ENCODE data around the gene WDR89. TPM values are rescaled to one million over a fixed set of nuclear protein-coding genes. Genes with fewer than 3 reads are reported as not detected.

The WDR89 gene
- total and polyA plus RNA-seq, 2 experiments from 2014 or later: 21.5 to 31.8 TPM

DNA sequence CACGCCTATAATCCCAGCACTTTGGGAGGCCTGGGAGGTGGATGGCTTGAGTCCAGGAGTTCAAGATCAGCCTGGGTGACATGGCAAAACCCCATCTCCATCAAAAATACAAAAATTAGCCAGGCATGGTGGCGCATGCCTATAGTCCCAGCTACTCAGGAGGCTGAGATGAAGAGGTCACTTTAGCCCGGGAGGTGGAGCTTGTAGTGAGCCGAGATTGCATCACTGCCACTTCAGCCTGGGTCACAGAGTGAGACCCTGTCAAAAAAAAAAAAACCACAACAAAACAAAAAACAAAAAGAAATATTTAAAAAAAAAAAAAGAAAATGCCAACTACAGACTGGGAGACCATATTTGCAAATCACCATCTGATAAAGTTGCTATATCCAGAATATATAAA lies 17.5 kb downstream of the WDR89 start:
- no peak for TF ChIP-seq STAT1 (IDR thresholded peaks at IDR 0.05; ENCODE audit: unreplicated experiment)
- TF ChIP-seq JUNB (IDR thresholded peaks at IDR 0.05; ENCODE audit: unreplicated experiment): no peak
- no peak for TF ChIP-seq POLR2AphosphoS5 (IDR thresholded peaks at IDR 0.05; ENCODE audit: low read depth)
- TF ChIP-seq, protein P1, sequence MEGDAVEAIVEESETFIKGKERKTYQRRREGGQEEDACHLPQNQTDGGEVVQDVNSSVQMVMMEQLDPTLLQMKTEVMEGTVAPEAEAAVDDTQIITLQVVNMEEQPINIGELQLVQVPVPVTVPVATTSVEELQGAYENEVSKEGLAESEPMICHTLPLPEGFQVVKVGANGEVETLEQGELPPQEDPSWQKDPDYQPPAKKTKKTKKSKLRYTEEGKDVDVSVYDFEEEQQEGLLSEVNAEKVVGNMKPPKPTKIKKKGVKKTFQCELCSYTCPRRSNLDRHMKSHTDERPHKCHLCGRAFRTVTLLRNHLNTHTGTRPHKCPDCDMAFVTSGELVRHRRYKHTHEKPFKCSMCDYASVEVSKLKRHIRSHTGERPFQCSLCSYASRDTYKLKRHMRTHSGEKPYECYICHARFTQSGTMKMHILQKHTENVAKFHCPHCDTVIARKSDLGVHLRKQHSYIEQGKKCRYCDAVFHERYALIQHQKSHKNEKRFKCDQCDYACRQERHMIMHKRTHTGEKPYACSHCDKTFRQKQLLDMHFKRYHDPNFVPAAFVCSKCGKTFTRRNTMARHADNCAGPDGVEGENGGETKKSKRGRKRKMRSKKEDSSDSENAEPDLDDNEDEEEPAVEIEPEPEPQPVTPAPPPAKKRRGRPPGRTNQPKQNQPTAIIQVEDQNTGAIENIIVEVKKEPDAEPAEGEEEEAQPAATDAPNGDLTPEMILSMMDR (conservative IDR thresholded peaks at IDR 0.05; ENCODE audit: low read depth in 2 of 2): no peak
- no peak for TF ChIP-seq ZNF114 (CRISPR knock-in tag; IDR thresholded peaks at IDR 0.05)
- TF ChIP-seq, protein P2, sequence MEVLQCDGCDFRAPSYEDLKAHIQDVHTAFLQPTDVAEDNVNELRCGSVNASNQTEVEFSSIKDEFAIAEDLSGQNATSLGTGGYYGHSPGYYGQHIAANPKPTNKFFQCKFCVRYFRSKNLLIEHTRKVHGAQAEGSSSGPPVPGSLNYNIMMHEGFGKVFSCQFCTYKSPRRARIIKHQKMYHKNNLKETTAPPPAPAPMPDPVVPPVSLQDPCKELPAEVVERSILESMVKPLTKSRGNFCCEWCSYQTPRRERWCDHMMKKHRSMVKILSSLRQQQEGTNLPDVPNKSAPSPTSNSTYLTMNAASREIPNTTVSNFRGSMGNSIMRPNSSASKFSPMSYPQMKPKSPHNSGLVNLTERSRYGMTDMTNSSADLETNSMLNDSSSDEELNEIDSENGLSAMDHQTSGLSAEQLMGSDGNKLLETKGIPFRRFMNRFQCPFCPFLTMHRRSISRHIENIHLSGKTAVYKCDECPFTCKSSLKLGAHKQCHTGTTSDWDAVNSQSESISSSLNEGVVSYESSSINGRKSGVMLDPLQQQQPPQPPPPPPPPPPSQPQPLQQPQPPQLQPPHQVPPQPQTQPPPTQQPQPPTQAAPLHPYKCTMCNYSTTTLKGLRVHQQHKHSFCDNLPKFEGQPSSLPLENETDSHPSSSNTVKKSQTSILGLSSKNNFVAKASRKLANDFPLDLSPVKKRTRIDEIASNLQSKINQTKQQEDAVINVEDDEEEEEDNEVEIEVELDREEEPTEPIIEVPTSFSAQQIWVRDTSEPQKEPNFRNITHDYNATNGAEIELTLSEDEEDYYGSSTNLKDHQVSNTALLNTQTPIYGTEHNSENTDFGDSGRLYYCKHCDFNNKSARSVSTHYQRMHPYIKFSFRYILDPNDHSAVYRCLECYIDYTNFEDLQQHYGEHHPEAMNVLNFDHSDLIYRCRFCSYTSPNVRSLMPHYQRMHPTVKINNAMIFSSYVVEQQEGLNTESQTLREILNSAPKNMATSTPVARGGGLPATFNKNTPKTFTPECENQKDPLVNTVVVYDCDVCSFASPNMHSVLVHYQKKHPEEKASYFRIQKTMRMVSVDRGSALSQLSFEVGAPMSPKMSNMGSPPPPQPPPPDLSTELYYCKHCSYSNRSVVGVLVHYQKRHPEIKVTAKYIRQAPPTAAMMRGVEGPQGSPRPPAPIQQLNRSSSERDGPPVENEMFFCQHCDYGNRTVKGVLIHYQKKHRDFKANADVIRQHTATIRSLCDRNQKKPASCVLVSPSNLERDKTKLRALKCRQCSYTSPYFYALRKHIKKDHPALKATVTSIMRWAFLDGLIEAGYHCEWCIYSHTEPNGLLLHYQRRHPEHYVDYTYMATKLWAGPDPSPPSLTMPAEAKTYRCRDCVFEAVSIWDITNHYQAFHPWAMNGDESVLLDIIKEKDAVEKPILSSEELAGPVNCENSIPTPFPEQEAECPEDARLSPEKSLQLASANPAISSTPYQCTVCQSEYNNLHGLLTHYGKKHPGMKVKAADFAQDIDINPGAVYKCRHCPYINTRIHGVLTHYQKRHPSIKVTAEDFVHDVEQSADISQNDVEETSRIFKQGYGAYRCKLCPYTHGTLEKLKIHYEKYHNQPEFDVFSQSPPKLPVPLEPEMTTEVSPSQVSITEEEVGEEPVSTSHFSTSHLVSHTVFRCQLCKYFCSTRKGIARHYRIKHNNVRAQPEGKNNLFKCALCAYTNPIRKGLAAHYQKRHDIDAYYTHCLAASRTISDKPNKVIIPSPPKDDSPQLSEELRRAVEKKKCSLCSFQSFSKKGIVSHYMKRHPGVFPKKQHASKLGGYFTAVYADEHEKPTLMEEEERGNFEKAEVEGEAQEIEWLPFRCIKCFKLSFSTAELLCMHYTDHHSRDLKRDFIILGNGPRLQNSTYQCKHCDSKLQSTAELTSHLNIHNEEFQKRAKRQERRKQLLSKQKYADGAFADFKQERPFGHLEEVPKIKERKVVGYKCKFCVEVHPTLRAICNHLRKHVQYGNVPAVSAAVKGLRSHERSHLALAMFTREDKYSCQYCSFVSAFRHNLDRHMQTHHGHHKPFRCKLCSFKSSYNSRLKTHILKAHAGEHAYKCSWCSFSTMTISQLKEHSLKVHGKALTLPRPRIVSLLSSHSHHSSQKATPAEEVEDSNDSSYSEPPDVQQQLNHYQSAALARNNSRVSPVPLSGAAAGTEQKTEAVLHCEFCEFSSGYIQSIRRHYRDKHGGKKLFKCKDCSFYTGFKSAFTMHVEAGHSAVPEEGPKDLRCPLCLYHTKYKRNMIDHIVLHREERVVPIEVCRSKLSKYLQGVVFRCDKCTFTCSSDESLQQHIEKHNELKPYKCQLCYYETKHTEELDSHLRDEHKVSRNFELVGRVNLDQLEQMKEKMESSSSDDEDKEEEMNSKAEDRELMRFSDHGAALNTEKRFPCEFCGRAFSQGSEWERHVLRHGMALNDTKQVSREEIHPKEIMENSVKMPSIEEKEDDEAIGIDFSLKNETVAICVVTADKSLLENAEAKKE (CRISPR knock-in tag; IDR thresholded peaks at IDR 0.05): no peak
- TF ChIP-seq ZNF331 (CRISPR knock-in tag; IDR thresholded peaks at IDR 0.05; ENCODE audit: low read depth): no peak
- TF ChIP-seq EZH2 (IDR thresholded peaks at IDR 0.05; ENCODE audit: low read depth, unreplicated experiment): no peak
- TF ChIP-seq EZH2phosphoT487 (IDR thresholded peaks at IDR 0.05; ENCODE audit: unreplicated experiment): no peak
- TF ChIP-seq, protein P3, sequence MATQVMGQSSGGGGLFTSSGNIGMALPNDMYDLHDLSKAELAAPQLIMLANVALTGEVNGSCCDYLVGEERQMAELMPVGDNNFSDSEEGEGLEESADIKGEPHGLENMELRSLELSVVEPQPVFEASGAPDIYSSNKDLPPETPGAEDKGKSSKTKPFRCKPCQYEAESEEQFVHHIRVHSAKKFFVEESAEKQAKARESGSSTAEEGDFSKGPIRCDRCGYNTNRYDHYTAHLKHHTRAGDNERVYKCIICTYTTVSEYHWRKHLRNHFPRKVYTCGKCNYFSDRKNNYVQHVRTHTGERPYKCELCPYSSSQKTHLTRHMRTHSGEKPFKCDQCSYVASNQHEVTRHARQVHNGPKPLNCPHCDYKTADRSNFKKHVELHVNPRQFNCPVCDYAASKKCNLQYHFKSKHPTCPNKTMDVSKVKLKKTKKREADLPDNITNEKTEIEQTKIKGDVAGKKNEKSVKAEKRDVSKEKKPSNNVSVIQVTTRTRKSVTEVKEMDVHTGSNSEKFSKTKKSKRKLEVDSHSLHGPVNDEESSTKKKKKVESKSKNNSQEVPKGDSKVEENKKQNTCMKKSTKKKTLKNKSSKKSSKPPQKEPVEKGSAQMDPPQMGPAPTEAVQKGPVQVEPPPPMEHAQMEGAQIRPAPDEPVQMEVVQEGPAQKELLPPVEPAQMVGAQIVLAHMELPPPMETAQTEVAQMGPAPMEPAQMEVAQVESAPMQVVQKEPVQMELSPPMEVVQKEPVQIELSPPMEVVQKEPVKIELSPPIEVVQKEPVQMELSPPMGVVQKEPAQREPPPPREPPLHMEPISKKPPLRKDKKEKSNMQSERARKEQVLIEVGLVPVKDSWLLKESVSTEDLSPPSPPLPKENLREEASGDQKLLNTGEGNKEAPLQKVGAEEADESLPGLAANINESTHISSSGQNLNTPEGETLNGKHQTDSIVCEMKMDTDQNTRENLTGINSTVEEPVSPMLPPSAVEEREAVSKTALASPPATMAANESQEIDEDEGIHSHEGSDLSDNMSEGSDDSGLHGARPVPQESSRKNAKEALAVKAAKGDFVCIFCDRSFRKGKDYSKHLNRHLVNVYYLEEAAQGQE (IDR thresholded peaks at IDR 0.05; ENCODE audit: unreplicated experiment): no peak
- TF ChIP-seq, protein P4, sequence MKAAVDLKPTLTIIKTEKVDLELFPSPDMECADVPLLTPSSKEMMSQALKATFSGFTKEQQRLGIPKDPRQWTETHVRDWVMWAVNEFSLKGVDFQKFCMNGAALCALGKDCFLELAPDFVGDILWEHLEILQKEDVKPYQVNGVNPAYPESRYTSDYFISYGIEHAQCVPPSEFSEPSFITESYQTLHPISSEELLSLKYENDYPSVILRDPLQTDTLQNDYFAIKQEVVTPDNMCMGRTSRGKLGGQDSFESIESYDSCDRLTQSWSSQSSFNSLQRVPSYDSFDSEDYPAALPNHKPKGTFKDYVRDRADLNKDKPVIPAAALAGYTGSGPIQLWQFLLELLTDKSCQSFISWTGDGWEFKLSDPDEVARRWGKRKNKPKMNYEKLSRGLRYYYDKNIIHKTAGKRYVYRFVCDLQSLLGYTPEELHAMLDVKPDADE (IDR thresholded peaks at IDR 0.05): no peak
- TF ChIP-seq CREB1 (CRISPR knock-in tag; IDR thresholded peaks at IDR 0.05; ENCODE audit: low read depth): no peak
- TF ChIP-seq NANOG (IDR thresholded peaks at IDR 0.05; ENCODE audit: borderline replicate concordance): no peak
- H3K4me1 Mint-ChIP-seq: no peaks in the 10 kb centered on the region
- no peak overlapping the region for H3K4me3 Mint-ChIP-seq

More for the DNA sequence above, 17.5 kb downstream of the WDR89 start:
- H3K79me2 ChIP-seq (replicated peaks; ENCODE audit: insufficient read depth): peaks cover 91% of the 10 kb centered on the region
- H3K4me3 ChIP-seq: no peak overlapping the region
- Mint-ChIP-seq H3K27ac (no peak overlapping the region), H3K27me3 (ENCODE audit: insufficient read depth, low read depth, poor library complexity) (no peaks in the 10 kb centered on the region), H3K36me3 (ENCODE audit: low read depth) (peaks cover 18% of the 10 kb centered on the region; the same call in 2 of the 3 replicates), H3K9me3 (no peaks in the 10 kb centered on the region)
- no peak overlapping the region for H3K4me2 ChIP-seq
- no peaks in the 10 kb centered on the region for H3K27me3 ChIP-seq (ENCODE audit: insufficient read depth)
- no peak overlapping the region for H2AFZ ChIP-seq
- peaks cover 28% of the 10 kb centered on the region for H4K20me1 ChIP-seq (replicated peaks; ENCODE audit: insufficient read depth)
- no peaks in the 10 kb centered on the region for H3K4me1 ChIP-seq (ENCODE audit: insufficient read depth)
- no peaks in the 10 kb centered on the region for H3K9me2 ChIP-seq (ENCODE audit: insufficient read depth)
- DNase-seq (ENCODE audit: low spot score) (no peak), ATAC-seq (no peak)
- H3K36me3 ChIP-seq (ENCODE audit: insufficient read depth): peaks cover 7% of the 10 kb centered on the region; the same call in 1 of the 2 replicates
- H3K27ac ChIP-seq (ENCODE audit: low read depth): no peak overlapping the region
- H3F3A ChIP-seq (replicated peaks; ENCODE audit: low read depth): no peaks in the 10 kb centered on the region

All from GM23338 (cell line).